ENCODE data around the gene PRDM10. TPM values are rescaled to one million over a fixed set of nuclear protein-coding genes. Genes with fewer than 3 reads are reported as not detected.
A peak's percentile ranks its signal among the peaks of the same experiment; 100 is the strongest.

PRDM10 gene
- total RNA-seq, 1 experiment from 2014 or later = 18.9 TPM

DNA sequence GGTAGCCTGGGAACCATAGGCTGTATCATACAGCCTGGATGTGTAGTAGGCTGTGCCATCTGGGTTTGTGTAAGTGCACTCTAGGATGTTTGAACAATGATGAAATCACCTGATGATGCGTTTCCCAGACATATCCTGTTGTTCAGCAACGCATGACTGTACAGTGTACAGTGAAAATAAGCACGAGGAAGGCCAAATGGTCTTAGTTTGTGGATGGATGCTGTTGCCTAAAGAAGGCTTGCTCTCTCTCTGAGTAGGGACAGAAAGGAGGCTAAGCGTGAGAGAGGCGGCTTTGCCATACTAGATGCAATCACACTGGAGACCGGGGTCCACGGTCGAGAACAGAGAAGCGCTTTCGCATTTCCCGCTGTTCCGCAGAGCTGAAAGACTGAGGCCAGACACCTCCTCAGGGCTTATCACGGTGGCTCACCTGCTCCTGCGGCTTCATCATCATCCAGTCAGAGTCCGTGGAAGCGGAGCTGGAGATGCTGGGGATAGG lies 39.5 kb upstream of the PRDM10 start:
- no peak for ATAC-seq
- Mint-ChIP-seq H3K36me3 (peaks cover 3% of the 10 kb centered on the region; the same call in 1 of the 2 replicates), H3K27me3 (ENCODE audit: low read depth) (no peaks in the 10 kb centered on the region; the same call in 1 of the 2 replicates), H3K4me3 (no peak overlapping the region), H3K27ac (no peak overlapping the region), H3K4me1 (0 out of 2 replicates have a peak, but pooled peaks cover 4% of the 10 kb centered on the region), H3K9me3 (peaks cover 10% of the 10 kb centered on the region)
- DNase-seq (ENCODE audit: low spot score) = no peak
- POLR2A ChIA-PET = no interaction called here
- CTCF ChIA-PET = no interaction called here
- TF ChIP-seq FOXP1 (CRISPR knock-in tag; IDR thresholded peaks at IDR 0.05; ENCODE audit: borderline replicate concordance) (no peak), GABPB1 (CRISPR knock-in tag; IDR thresholded peaks at IDR 0.05) (peak; percentile 92)

DNA sequence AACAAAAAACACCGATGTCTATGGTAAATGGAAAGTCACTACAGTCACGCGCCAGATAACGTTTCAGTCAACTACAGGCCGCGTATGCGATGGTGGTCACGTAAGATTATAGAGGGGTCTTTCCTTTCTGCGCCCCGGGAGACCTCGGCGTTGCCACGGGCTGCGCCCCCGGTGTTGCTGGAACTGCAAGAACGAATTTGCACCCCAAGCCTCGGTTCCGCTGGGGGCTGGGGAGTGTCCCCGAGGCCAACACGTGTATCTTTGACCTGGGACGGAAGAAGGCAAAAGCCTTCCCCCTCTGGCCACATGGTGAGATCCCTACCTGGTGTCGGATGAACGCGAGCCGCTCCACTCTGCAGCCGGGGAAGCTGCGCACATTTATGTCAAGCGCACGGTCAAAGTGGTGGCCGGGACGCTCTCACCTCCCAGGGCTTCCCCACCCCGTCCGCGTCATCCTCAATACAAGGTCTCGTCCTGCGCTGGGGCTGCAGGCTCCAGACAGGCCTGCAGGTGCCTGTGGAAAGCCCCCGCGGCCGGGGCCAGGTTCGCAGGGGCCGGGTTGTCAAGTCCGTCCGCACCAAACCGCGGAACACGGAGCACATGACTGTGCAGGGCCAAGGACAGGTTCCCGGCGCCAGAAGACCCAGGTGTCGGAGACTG lies 37.8 kb upstream of the PRDM10 start:
- peaks cover 3% of the 10 kb centered on the region; the same call in 1 of the 2 replicates for H3K36me3 Mint-ChIP-seq
- H3K27me3 Mint-ChIP-seq (ENCODE audit: low read depth) = no peaks in the 10 kb centered on the region; the same call in 1 of the 2 replicates
- no peak overlapping the region for H3K27ac Mint-ChIP-seq
- H3K9me3 Mint-ChIP-seq = peaks cover 10% of the 10 kb centered on the region
- ChIA-PET POLR2A (no interaction called here), CTCF (no interaction called here)
- peak; percentile 41 for ATAC-seq
- no peak overlapping the region for H3K4me3 Mint-ChIP-seq
- H3K4me1 Mint-ChIP-seq = 0 out of 2 replicates have a peak, but pooled peaks cover 4% of the 10 kb centered on the region
- peak; percentile 15 for DNase-seq (ENCODE audit: low spot score)
- TF ChIP-seq, protein P1, sequence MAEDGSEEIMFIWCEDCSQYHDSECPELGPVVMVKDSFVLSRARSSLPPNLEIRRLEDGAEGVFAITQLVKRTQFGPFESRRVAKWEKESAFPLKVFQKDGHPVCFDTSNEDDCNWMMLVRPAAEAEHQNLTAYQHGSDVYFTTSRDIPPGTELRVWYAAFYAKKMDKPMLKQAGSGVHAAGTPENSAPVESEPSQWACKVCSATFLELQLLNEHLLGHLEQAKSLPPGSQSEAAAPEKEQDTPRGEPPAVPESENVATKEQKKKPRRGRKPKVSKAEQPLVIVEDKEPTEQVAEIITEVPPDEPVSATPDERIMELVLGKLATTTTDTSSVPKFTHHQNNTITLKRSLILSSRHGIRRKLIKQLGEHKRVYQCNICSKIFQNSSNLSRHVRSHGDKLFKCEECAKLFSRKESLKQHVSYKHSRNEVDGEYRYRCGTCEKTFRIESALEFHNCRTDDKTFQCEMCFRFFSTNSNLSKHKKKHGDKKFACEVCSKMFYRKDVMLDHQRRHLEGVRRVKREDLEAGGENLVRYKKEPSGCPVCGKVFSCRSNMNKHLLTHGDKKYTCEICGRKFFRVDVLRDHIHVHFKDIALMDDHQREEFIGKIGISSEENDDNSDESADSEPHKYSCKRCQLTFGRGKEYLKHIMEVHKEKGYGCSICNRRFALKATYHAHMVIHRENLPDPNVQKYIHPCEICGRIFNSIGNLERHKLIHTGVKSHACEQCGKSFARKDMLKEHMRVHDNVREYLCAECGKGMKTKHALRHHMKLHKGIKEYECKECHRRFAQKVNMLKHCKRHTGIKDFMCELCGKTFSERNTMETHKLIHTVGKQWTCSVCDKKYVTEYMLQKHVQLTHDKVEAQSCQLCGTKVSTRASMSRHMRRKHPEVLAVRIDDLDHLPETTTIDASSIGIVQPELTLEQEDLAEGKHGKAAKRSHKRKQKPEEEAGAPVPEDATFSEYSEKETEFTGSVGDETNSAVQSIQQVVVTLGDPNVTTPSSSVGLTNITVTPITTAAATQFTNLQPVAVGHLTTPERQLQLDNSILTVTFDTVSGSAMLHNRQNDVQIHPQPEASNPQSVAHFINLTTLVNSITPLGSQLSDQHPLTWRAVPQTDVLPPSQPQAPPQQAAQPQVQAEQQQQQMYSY (CRISPR knock-in tag; IDR thresholded peaks at IDR 0.05) = no peak
- no peak for TF ChIP-seq CBFB (CRISPR knock-in tag; IDR thresholded peaks at IDR 0.05; ENCODE audit: low read depth)
- TF ChIP-seq, protein P2, sequence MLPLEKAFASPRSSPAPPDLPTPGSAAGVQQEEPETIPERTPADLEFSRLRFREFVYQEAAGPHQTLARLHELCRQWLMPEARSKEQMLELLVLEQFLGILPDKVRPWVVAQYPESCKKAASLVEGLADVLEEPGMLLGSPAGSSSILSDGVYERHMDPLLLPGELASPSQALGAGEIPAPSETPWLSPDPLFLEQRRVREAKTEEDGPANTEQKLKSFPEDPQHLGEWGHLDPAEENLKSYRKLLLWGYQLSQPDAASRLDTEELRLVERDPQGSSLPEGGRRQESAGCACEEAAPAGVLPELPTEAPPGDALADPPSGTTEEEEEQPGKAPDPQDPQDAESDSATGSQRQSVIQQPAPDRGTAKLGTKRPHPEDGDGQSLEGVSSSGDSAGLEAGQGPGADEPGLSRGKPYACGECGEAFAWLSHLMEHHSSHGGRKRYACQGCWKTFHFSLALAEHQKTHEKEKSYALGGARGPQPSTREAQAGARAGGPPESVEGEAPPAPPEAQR (CRISPR knock-in tag; IDR thresholded peaks at IDR 0.05) = no peak
- TF ChIP-seq, protein P3, sequence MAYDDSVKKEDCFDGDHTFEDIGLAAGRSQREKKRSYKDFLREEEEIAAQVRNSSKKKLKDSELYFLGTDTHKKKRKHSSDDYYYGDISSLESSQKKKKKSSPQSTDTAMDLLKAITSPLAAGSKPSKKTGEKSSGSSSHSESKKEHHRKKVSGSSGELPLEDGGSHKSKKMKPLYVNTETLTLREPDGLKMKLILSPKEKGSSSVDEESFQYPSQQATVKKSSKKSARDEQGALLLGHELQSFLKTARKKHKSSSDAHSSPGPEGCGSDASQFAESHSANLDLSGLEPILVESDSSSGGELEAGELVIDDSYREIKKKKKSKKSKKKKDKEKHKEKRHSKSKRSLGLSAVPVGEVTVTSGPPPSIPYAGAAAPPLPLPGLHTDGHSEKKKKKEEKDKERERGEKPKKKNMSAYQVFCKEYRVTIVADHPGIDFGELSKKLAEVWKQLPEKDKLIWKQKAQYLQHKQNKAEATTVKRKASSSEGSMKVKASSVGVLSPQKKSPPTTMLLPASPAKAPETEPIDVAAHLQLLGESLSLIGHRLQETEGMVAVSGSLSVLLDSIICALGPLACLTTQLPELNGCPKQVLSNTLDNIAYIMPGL (CRISPR knock-in tag; IDR thresholded peaks at IDR 0.05) = no peak
- TF ChIP-seq ZNF121 (CRISPR knock-in tag; IDR thresholded peaks at IDR 0.05) = no peak
- TF ChIP-seq, protein P4, sequence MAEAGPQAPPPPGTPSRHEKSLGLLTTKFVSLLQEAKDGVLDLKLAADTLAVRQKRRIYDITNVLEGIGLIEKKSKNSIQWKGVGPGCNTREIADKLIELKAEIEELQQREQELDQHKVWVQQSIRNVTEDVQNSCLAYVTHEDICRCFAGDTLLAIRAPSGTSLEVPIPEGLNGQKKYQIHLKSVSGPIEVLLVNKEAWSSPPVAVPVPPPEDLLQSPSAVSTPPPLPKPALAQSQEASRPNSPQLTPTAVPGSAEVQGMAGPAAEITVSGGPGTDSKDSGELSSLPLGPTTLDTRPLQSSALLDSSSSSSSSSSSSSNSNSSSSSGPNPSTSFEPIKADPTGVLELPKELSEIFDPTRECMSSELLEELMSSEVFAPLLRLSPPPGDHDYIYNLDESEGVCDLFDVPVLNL (CRISPR knock-in tag; IDR thresholded peaks at IDR 0.05; ENCODE audit: borderline replicate concordance, low read depth) = no peak
- TF ChIP-seq ZNF416 (CRISPR knock-in tag; IDR thresholded peaks at IDR 0.05) = no peak
- TF ChIP-seq, protein P5, sequence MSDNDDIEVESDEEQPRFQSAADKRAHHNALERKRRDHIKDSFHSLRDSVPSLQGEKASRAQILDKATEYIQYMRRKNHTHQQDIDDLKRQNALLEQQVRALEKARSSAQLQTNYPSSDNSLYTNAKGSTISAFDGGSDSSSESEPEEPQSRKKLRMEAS (CRISPR knock-in tag; IDR thresholded peaks at IDR 0.05) = no peak
- TF ChIP-seq NFE2L1 (CRISPR knock-in tag; IDR thresholded peaks at IDR 0.05) = no peak
- no peak for TF ChIP-seq TP53 (CRISPR knock-in tag; IDR thresholded peaks at IDR 0.05)
- TF ChIP-seq, protein P6, sequence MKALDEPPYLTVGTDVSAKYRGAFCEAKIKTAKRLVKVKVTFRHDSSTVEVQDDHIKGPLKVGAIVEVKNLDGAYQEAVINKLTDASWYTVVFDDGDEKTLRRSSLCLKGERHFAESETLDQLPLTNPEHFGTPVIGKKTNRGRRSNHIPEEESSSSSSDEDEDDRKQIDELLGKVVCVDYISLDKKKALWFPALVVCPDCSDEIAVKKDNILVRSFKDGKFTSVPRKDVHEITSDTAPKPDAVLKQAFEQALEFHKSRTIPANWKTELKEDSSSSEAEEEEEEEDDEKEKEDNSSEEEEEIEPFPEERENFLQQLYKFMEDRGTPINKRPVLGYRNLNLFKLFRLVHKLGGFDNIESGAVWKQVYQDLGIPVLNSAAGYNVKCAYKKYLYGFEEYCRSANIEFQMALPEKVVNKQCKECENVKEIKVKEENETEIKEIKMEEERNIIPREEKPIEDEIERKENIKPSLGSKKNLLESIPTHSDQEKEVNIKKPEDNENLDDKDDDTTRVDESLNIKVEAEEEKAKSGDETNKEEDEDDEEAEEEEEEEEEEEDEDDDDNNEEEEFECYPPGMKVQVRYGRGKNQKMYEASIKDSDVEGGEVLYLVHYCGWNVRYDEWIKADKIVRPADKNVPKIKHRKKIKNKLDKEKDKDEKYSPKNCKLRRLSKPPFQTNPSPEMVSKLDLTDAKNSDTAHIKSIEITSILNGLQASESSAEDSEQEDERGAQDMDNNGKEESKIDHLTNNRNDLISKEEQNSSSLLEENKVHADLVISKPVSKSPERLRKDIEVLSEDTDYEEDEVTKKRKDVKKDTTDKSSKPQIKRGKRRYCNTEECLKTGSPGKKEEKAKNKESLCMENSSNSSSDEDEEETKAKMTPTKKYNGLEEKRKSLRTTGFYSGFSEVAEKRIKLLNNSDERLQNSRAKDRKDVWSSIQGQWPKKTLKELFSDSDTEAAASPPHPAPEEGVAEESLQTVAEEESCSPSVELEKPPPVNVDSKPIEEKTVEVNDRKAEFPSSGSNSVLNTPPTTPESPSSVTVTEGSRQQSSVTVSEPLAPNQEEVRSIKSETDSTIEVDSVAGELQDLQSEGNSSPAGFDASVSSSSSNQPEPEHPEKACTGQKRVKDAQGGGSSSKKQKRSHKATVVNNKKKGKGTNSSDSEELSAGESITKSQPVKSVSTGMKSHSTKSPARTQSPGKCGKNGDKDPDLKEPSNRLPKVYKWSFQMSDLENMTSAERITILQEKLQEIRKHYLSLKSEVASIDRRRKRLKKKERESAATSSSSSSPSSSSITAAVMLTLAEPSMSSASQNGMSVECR (CRISPR knock-in tag; IDR thresholded peaks at IDR 0.05; ENCODE audit: borderline replicate concordance) = no peak
- TF ChIP-seq ZNF232 (CRISPR knock-in tag; IDR thresholded peaks at IDR 0.05) = no peak
- TF ChIP-seq, protein P7, sequence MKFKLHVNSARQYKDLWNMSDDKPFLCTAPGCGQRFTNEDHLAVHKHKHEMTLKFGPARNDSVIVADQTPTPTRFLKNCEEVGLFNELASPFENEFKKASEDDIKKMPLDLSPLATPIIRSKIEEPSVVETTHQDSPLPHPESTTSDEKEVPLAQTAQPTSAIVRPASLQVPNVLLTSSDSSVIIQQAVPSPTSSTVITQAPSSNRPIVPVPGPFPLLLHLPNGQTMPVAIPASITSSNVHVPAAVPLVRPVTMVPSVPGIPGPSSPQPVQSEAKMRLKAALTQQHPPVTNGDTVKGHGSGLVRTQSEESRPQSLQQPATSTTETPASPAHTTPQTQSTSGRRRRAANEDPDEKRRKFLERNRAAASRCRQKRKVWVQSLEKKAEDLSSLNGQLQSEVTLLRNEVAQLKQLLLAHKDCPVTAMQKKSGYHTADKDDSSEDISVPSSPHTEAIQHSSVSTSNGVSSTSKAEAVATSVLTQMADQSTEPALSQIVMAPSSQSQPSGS (CRISPR knock-in tag; IDR thresholded peaks at IDR 0.05; ENCODE audit: borderline replicate concordance, low read depth) = no peak
- TF ChIP-seq ETV6 (CRISPR knock-in tag; IDR thresholded peaks at IDR 0.05) = no peak
- no peak for TF ChIP-seq CREM (CRISPR knock-in tag; IDR thresholded peaks at IDR 0.05)
- no peak for TF ChIP-seq ZBTB21 (CRISPR knock-in tag; IDR thresholded peaks at IDR 0.05; ENCODE audit: borderline replicate concordance)
- no peak for TF ChIP-seq FOXK1 (CRISPR knock-in tag; IDR thresholded peaks at IDR 0.05)
- no peak for TF ChIP-seq ZNF219 (CRISPR knock-in tag; IDR thresholded peaks at IDR 0.05; ENCODE audit: borderline replicate concordance)
